GM18858 (cell line): ENCODE data around the gene TCEA2.

Experiments
- ATAC-seq: cut with Tn5 transposase; IDR thresholded peaks from one replicate; pipeline ENCODE4 v1.9.1; 2021; ENCODE audit not compliant: unreplicated experiment

Gene TCEA2

GRCh38 chr20:64091340-64091739, 28.3 kb downstream of the TCEA2 start:
- no peak for ATAC-seq

GRCh38 chr20:64091770-64092169, 28.8 kb downstream of the TCEA2 start:
- no peak for ATAC-seq

GRCh38 chr20:64092258-64093012, 29.4 kb downstream of the TCEA2 start:
- no peak for ATAC-seq

GRCh38 chr20:64093013-64093503, 30.1 kb downstream of the TCEA2 start:
- ATAC-seq = no peak

GRCh38 chr20:64095455-64095854, 32.5 kb downstream of the TCEA2 start:
- no peak for ATAC-seq

- ATAC-seq = no peak
Measured at GRCh38 chr20:64095927-64096326, 32.9 kb downstream of the TCEA2 start.

- no peak for ATAC-seq
Measured at GRCh38 chr20:64096535-64096934, 33.5 kb downstream of the TCEA2 start.

GRCh38 chr20:64098471-64099013, 35.5 kb downstream of the TCEA2 start:
- ATAC-seq = no peak

GRCh38 chr20:64099086-64099786, 36.2 kb downstream of the TCEA2 start:
- no peak for ATAC-seq

GRCh38 chr20:64099880-64100565, 37.0 kb downstream of the TCEA2 start:
- no peak for ATAC-seq

GRCh38 chr20:64100566-64100888, 37.5 kb downstream of the TCEA2 start:
- ATAC-seq = no peak

- no peak for ATAC-seq
Measured at GRCh38 chr20:64100946-64101688, 38.1 kb downstream of the TCEA2 start.

- no peak for ATAC-seq
Measured at GRCh38 chr20:64101731-64102621, 39.0 kb downstream of the TCEA2 start.

- ATAC-seq = no peak
Measured at GRCh38 chr20:64102647-64103354, 39.8 kb downstream of the TCEA2 start.

- ATAC-seq = no peak
Measured at GRCh38 chr20:64103871-64104666, 41.1 kb downstream of the TCEA2 start.

GRCh38 chr20:64104667-64105451, 41.9 kb downstream of the TCEA2 start:
- ATAC-seq = no peak

- no peak for ATAC-seq
Measured at GRCh38 chr20:64105846-64106434, 42.9 kb downstream of the TCEA2 start.
